Measurements from ENCODE around the gene NIPAL1.
"Not testable (repeated sequence)": the region's sequence is repeated elsewhere in the genome, so short reads cannot be mapped to it uniquely, and the experiment has no call there.

NIPAL1 gene

DNA sequence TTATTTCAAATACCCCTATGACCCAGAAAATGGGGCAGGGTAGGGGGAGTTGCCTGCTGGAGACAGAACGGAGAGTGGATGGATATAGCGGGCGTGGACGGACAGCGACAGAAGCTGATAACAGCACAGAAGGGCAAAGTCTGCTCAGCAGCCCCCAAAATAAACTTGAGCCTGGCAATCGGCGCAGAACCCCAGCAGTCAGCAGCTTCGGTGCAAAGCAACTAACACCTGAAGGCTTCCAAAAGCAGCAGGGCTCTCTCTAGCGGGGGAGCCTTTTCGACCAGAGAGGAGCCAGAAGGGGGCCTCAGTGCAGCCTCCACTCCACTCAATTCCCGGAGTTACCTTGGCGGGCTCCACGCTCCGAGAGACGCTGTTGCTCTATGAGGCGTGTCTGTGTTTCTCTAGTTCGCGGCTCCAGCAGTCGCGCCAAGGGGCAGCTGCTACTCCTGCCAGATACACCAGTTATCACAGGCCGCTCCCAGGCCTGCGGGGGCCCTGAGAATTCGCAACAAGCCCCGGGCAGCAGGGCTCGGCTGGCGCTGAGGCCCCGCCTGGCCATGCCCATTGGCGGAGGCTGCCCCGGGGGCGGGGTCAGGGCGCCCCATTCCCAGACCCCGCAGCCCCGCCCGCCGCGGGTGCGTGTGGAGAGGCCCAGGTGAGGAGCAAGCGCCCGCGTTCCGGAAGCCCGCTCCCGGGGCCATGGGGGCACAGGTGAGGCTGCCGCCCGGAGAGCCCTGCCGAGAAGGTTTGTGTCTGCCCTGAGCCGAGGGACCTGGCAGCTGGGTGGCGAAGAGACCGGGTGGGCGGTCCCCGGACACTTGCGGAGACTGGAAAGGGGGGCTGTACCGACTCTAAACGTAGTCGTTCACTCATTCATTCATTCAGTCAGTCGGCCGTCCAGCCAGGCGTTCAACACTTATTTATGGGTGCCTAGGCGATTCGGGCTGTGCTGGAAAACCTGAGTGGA is at the start of gene NIPAL1, which contains the start of gene CNGA1:
Gene NIPAL1, plus strand, starts transcription at position 632 of the 967 bp plus-strand sequence. Its CDS starts 68 bp downstream, at position 700.
Gene CNGA1, minus strand, starts transcription at position 541 of the 967 bp plus-strand sequence. CDS start 63,992 bp downstream, outside the sequence.
- DNase-seq, result peak in 36 of 56 donors; percentile 4 to 71 (median 30)

DNA sequence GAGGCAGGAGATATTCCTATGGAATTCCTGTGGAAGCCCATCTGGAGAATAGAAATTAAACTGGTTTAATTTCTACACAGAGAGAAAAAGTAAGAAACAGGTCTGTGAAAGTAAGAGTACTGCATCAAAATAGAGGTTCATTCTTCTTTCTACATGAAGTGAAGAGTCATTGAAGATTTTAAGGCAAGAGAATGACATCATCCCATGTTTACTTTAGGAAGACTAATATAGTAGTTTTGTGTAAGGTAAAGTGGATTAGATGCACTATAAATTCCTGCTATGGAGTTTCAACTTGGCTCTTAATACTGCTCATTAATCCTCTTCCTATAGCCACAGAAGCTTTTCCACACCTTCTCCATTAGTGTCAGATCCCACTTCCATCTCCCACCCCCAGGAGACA is 47.7 kb upstream of the NIPAL1 start:
- DNase-seq, result no peak

DNA sequence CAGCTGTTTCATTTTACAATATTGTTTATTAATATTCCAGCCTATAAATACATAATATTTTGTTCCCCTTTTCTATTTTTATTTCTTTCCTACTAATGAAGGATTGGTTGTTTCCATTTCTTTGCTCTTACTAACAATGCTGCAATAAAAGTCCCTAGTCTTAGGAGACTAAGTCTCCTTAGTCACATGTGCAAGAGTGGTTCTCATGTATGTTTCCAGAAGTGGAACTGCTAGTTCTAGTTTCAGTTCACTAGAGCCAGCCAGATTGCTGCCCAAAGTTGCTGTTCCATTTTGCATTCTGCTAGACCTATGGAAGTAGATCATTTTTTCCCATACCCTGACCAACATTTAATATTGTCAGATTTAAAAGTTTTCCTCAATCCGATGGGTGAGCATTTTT is 44.4 kb upstream of the NIPAL1 start:
- peak in 2 of 56 donors; percentile 7 to 17 for DNase-seq

DNA sequence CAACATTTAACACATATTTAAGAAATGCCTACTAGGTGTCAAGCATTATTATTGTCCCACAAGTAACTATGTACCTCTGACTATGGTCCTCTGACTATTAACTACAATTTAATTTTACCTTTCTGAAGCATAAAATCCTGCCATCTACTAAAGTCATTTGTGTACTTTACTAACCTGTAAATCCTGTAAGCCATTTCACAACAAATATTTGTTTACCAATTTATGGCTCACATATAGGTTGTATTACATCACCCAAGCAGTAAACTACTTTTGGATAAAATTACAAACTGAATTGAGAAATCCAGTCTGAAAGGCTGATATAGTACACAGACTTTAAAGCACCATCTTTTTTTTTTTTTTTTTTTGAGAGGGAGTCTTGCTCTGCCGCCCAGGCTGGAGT is 43.9 kb upstream of the NIPAL1 start:
- no peak for DNase-seq

DNA sequence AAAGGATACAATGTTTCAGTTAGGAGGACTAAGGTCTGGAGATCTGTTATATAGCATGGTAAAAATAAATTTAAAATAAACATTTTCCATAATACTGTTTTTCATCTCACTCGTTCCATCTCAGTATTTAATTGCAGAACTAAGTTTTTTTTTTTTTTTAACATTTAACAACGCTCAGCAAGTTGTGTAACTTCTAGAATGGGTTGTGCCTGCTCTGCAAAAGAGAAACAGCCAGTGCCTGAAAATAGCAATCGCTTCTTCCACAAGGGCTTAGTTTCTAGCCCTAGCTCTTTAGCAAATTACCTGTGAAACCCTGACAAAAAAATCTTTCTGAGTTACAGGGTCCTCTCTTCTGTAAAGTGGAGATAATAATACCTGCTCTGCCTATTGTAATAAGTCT is 42.0 kb upstream of the NIPAL1 start:
- peak in 1 of 56 donors; percentile 1 for DNase-seq

DNA sequence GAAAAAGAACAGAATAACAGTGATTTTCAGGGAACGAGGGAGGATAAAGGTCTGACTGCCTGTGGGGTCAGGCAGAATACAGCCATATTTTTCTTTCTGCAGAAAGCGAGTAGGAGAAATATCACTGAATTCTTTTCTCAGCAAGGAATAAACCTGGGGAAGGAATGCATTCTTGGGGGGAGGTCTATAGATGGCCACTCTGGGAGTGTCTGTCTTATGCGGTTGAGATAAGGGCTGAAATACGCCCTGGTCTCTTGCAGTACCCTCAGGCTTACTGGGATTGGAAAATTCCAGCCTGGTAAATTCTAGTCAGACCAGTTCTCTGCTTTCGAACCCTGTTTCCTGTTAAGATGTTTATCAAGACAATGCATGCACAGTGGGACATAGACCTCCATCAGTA is 26.4 kb upstream of the NIPAL1 start:
- DNase-seq, result no peak

DNA sequence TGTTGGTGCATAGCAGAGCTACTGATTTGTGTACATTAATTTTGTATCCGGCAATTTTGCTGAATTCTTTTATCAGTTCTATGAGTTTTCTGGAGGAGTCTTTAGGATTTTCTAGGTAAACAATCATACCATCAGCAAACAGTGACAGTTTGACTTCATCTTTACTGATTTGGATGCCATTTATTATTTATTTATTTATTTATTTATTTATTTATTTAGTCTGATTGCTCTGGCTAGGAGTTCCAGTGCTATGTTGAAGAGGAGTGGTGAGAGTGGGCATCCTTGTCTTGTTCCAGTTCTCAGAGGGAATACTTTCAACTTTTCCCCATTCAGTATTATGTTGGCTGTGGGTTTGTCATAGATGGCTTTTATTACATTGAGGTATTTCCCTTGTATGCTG is 24.1 kb upstream of the NIPAL1 start:
- not testable (repeated sequence) for DNase-seq

DNA sequence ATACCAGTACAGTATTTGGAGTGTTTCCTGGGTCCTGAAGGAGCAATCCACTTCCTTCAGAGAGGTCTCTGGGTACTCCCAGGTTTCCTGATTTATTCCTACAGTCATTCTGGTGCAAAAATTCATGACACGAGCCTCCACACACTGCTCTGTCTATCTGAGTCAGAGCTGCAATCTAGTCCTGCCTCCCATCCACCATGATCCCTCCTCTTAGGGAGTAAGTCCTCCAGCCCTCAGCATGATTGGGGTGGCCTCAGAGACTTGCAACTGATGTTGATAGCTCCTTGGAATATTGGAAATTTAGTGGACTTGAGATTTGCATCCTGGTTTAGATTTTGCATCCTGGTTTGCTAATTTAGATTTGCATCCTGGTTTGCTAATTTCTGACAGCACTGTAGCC is 20.6 kb upstream of the NIPAL1 start:
- DNase-seq, result no peak

DNA sequence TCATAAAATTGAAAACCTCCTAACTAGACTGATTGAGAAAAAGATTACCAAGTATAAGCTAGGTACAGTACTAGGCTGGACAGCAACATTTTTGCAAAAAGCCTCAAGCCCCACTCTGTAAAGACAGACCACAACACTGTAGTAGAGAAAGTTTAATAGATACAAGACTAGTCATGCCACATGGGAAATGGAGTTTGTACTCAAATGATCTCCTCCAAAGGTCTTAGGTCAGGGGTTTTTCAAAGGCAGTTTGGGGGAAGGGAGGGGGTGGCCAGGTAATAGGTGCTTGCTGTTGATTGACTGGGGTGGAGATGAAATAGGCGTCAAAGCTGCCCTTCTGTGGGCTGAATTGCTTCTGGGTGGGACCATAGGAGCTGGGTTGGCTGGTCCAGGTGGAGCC is 14.3 kb upstream of the NIPAL1 start:
- no peak for DNase-seq

DNA sequence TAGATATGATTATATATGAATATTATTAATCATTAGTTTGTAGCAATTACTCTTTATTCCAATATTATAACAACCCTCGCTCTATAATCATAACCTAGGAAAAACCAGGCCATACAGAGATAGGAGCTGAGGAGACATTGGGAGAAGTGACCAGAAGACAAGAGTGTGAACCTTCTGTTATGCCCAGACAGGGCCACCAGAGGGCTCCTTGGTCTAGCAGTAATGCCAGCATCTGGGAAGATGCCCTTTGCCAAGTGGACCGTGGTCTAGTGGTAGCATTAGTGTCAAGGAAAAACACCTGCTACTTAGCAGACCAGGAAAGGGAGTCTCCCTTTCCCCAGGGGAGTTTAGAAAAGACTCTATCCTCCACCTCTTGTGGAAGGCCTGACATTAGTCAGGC is 13.0 kb upstream of the NIPAL1 start:
- peak in 15 of 56 donors; percentile 0 to 43 (median 7) for DNase-seq

DNA sequence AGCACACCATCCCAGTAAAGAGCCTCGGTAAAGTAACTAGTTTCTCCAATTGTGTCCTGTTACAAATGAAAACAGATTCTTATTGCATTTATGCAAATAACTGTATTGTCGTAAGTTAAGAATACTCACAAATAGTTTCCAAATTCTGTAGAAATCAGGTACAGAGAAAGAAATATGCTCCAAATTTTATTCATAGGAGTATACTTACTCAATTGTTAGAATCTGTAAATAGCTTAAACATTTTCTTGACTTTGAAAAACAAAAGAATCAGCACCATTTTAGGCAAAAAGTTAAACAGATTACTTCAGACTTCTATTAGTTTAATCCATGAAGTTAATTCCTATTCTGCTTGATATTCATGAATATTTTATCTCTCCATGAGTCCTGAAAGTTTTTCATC is 10.8 kb upstream of the NIPAL1 start:
- no peak for DNase-seq

DNA sequence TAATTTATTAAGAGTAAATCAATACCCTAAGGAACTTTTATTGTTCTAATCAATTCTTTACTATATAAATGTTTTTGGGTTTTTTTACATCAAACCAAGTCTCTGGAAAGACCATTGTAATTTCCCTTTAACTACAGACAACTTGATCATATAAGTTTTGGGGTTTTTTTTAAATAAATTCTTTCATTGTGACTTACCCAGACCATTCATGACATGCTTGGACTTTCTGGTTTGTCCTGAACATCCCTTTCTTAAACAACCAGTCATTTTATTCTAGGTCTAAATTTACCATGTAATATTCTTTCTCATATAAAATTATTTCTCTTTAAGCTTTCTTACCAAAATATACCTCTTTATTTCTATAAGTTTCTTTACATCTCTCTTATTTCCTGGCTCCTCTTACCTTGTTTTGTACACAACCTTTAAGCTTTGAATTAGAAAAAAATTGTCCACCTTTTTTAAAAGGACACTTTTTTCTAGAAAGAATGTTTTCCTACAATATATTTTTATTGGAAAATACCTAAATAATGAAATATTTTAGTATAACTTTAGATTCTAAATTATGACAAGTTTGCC is 8.5 kb upstream of the NIPAL1 start:
- no peak for DNase-seq

DNA sequence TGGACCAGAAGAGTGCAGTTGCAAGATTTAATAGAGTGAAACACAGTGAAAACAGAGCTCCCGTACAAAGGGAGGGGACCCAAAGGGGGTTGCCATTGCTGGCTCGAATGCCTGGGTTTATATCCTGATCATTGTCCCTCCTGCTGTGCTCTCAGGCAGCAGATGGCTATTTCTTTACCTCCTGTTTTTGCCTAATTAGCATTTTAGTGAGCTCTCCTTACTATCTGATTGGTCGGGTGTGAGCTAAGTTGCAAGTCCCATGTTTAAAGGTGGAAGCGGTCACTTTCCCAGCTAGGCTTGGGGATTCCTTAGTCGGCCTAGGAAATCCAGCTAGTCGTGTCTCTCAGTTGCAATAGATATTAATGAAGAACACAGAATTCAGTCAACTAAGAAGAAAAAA is 5.7 kb upstream of the NIPAL1 start:
- DNase-seq, result not testable (repeated sequence)

DNA sequence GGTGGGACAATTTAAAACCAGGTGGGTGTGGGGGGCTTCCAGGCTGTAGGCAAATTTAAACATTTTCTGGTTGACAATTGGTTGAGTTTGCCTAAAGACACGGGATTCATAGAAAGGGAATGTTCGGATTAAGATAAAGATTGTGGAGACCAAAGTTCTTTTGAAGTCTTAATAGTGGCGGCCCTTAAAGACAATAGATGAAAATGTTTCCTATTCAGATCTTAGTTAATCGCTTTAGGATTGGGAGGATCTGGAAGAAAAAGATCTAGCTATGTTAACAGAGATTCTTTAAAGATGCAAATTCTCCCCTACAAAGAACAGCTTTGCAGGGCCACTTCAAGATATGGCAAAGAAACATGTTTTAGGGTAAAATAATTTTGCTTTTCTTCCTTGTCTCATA is 4.8 kb upstream of the NIPAL1 start:
- no peak for DNase-seq

DNA sequence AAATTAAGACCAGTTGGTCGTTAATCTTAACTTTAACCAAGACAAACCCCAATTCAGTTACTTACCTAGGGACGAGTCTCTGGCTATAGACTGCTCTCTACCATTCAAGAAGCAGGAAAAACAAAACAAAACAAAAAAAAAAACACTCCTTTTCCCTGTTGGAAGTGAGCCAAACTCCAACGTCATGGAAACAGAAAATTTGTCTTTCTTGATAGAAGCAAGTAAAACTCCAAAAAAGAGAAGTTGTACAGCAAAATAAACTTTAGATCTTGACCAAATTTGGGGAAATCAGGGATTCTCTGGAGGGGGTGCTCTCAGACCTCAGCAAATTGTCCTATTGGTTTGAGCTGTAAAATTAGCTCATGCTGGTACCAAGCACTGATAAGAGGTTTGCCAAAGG is 3.7 kb upstream of the NIPAL1 start:
- no peak for DNase-seq

DNA sequence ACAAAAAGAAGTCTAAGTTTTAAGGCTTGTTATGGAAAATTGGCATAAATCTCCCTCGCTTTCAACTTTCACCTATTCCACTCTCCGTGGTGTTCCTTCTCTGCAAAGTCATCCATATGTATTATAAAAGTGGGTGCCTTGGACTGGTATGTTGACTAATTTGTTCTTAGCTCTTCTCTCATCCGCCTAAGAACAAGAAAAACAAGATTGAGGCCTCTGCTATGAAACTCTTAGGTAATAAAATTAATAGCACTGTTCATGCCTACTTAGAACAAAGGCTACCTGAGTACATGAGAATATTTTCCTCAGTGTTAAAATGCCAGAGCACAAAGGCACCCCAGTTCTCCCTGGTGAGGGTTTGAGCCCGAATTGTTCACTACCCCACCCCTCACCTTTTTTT is 1.4 kb upstream of the NIPAL1 start:
- DNase-seq, result no peak

DNA sequence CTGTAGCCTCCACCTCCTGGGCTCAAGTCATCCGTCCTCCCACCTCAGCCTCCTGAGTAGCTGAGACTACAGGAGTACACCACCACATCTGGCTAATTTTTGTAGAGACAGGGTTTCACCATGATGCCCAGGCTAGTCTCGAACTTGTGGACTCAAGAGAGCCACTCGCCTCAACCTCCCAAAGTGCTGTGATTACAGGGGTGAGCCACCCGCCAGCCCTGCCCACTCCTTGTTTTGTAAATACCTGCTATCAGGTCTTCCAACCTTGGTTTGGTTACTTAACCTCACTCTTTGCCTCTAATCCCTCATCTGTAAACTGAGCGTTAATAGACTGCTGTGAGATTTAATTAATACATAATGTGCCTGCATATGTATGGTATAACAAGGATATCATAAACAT is 894 bp upstream of the NIPAL1 start:
- DNase-seq, result no peak

DNA sequence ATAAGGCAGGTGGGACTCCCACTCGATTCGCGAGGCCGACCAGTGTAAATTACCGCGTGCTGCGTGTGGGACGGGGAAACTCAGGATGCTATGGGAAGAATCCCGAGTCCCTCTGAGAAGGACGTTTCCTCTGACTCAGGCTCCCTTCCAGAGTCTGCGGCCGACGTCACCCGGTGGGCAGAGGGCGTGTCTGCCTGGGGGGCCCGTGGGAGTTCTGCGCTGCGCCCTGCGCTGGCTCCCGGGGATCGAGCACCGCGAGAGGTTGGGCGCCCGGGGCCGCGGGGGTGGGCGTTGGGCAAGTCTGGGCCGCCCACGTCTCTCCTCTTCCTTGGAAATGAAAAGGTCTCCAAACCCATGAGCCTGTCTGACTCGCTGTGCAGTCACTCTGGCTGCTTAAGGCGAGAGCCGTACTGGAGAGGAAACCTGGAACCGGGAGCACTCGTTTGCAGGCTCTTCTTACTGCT is 568 bp downstream of the NIPAL1 start:
- peak in 8 of 56 donors; percentile 3 to 59 (median 11) for DNase-seq

DNA sequence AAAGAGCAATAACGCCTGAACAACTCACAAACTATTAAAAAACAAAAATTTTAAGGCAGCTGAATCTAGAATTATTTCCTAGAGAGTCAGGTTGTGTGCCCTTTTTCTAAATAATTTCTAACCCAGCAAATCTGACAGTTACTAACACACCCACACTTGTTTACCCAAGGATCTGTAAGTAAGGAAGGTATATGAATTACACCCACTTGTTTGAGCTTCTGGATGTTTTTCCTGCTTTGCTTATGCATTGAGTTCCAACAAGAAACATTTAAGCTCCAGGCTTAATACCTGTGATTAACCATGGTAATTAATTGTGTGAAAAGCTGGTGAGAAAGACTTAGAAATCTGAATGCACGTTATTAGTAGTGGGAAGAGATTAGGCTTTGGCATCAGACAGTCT is 1.5 kb downstream of the NIPAL1 start:
- DNase-seq, result no peak

DNA sequence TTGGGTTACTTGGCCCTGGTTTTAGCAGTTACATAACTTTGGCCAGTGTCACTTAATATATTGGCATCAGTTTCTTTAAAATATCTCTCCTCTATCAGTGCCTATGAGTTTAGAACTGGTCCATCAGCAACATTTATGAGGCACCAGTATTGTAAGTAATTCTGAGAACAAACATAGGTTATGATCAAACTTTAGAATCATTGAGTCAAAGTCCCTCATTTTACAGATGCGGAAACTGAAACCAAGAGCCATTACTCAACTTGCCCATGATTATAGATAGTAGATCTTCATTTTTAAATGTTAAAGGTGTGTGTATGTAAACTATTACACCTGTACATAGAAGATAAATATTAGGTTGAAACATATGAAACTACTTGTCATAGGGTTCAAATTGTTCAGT is 4.5 kb downstream of the NIPAL1 start:
- no peak for DNase-seq

DNA sequence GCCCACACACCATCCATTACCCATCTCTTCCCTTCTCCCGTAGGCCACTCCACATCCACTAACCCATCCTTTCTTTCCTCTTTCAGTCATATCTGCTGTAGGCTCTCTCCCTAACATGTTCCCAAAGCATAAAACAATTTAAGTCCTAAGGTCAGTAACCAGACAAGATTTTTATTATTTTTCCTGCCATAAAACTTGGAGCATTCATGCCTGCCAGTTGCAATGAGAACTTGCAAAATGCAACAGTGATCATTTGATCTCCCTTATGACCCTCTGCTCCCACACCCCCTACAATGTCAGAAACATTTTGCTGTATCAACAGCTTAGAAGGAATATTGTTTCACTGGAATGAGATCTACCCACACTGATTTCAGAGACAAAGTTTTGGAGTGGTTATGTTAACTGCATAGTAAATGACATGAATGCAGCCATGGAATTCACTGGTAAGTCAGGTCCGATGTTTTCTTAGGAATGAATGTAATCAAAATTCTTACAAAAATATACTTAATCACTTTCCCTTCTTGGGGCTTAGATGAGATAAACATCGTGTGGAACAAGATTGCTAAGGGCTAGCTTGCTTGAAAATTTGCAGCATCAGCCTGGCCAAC is 5.7 kb downstream of the NIPAL1 start:
- no peak for DNase-seq

DNA sequence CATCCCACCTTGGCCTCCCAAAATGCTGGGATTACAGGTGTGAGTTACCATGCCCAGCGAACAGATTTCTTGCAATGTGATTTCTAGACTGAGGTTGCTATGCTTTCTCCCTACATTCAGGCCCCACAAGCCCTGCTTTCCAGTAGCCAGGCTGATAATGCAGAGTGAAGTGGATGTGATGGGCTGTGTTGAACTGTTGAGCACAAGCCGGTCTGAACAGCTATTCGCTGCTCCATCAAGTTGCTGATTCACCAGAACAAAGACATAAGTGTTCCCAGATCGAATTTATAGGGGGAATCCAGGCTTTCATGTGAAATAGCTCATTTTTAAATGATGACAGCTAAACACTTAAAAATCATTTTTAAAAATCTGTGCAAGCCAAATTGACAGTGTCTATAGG is 8.0 kb downstream of the NIPAL1 start:
- no peak for DNase-seq

All from amygdala (tissue), 56 donors.